ENCODE measurements around the gene IGSF21. TPM values are rescaled to one million over a fixed set of nuclear protein-coding genes. Genes with fewer than 3 reads are reported as not detected.

IGSF21 gene
- total RNA-seq, 2 experiments from 2014 or later, result not detected

DNA sequence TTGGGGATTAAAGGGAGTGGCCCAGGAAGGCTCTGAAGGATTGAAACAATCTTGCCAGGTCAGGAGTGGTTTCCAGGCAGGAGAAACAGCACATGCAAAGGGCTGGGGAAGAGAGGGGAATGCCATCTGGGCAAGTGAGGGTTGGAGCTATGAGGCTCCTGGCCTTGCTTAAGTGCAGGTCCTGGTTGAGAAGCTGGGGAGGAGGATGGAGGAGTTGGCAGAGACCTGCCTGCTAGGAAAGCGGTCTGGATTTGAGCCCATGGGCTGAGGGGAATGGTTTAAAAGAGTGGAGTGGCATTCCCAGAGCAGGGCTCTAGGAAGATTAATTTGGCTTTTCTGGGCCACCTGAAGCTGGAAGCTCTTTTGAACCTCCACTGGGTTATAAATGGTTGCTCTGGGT lies 9.2 kb downstream of the IGSF21 start:
- no peak overlapping the region for H3K27ac ChIP-seq (ENCODE audit: low read depth in 1 of 2, low read length in 2 of 2)
- peaks cover 0 to 10% of the 10 kb centered on the region in 2 experiments for H3K9me3 ChIP-seq (ENCODE audit: control insufficient read depth in 1 of 2, insufficient read depth in 1 of 2, low read length in 2 of 2)
- ChIA-PET CTCF (no interaction called here), POLR2A (no interaction called here)
- Mint-ChIP-seq H3K27me3 (peaks cover 90% of the 10 kb centered on the region), H3K4me1 (ENCODE audit: low read depth) (no peaks in the 10 kb centered on the region), H3K9me3 (no peaks in the 10 kb centered on the region), H3K36me3 (ENCODE audit: low read depth) (no peaks in the 10 kb centered on the region), H3K4me3 (no peak overlapping the region), H3K27ac (no peak overlapping the region)
- TF ChIP-seq, protein P1, sequence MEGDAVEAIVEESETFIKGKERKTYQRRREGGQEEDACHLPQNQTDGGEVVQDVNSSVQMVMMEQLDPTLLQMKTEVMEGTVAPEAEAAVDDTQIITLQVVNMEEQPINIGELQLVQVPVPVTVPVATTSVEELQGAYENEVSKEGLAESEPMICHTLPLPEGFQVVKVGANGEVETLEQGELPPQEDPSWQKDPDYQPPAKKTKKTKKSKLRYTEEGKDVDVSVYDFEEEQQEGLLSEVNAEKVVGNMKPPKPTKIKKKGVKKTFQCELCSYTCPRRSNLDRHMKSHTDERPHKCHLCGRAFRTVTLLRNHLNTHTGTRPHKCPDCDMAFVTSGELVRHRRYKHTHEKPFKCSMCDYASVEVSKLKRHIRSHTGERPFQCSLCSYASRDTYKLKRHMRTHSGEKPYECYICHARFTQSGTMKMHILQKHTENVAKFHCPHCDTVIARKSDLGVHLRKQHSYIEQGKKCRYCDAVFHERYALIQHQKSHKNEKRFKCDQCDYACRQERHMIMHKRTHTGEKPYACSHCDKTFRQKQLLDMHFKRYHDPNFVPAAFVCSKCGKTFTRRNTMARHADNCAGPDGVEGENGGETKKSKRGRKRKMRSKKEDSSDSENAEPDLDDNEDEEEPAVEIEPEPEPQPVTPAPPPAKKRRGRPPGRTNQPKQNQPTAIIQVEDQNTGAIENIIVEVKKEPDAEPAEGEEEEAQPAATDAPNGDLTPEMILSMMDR (IDR thresholded peaks at IDR 0.05), result no peak
- H3K4me1 ChIP-seq (ENCODE audit: insufficient read depth, low read length), result no peaks in the 10 kb centered on the region
- H3K27me3 ChIP-seq (ENCODE audit: control insufficient read depth in 1 of 2, insufficient read depth in 2 of 2, low read length in 2 of 2), result peaks cover 25 to 35% of the 10 kb centered on the region in 2 experiments
- no peak overlapping the region for H3K4me3 ChIP-seq (ENCODE audit: low read length)
- H3K36me3 ChIP-seq (ENCODE audit: insufficient read depth, low read length), result no peaks in the 10 kb centered on the region
- ATAC-seq (ENCODE audit: poor library complexity), result no peak
- DNase-seq, result no peak
- intact Hi-C loops (cut with DNase I, micrococcal nuclease), result no loop called here

DNA sequence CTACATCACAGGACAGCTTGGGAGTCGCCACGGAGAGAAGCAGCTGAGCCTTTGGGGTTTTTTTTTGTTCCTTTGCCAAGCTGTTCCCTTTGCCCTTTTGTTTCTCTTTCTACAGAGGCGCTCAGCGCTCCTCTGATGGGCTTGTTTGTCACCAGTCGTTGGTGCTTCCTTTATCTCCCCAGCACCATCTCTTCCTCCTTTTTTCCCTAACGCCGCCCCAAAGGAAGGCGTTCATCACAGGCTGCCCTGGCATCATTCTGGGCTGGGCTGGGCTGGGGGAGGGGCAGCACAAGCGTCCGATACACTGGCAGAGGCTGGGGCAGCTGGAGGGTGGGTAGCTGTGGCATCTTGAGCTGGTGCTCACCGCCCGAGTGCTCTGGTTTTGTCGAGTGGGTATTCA lies 10.5 kb downstream of the IGSF21 start:
- Histone ChIP-seq H3K4me1 (ENCODE audit: insufficient read depth, low read length) (no peaks in the 10 kb centered on the region), H3K27me3 (ENCODE audit: control insufficient read depth in 1 of 2, insufficient read depth in 2 of 2, low read length in 2 of 2) (peaks cover 14 to 29% of the 10 kb centered on the region in 2 experiments), H3K27ac (ENCODE audit: low read depth in 1 of 2, low read length in 2 of 2) (no peak overlapping the region), H3K36me3 (ENCODE audit: insufficient read depth, low read length) (no peaks in the 10 kb centered on the region), H3K4me3 (ENCODE audit: low read length) (no peak overlapping the region), H3K9me3 (ENCODE audit: control insufficient read depth in 1 of 2, insufficient read depth in 1 of 2, low read length in 2 of 2) (peaks cover 0 to 10% of the 10 kb centered on the region in 2 experiments)
- Mint-ChIP-seq H3K4me1 (ENCODE audit: low read depth) (no peaks in the 10 kb centered on the region), H3K27ac (no peak overlapping the region), H3K4me3 (no peak overlapping the region), H3K36me3 (ENCODE audit: low read depth) (no peaks in the 10 kb centered on the region), H3K27me3 (peaks cover 80% of the 10 kb centered on the region), H3K9me3 (no peaks in the 10 kb centered on the region)
- ChIA-PET CTCF (no interaction called here), POLR2A (no interaction called here)
- intact Hi-C loops (cut with DNase I, micrococcal nuclease), result no loop called here
- DNase-seq, result no peak
- ATAC-seq (ENCODE audit: poor library complexity), result no peak
- TF ChIP-seq, protein P1 (IDR thresholded peaks at IDR 0.05), result no peak

DNA sequence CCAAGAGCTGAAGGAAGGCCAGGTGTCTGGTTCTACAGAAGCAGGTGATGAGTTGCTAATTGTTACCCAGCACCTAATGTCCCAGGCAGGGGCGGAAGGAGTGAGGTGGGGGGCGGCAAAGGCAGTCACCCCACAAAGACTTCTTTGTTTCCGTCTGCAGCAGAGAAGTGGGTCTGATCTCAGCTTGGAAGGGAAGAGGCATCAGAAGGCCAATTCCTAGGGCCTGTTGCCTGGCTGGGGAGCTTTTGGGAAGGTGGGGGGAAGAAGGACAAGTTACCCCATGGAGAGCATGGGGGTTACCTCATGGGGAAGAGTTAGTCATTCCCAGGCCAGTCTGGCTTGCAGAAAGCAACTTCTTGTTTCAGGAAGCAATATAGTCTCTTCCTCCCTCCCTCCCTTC lies 10.9 kb downstream of the IGSF21 start:
- Histone ChIP-seq H3K9me3 (ENCODE audit: control insufficient read depth in 1 of 2, insufficient read depth in 1 of 2, low read length in 2 of 2) (peaks cover 0 to 10% of the 10 kb centered on the region in 2 experiments), H3K27me3 (ENCODE audit: control insufficient read depth in 1 of 2, insufficient read depth in 2 of 2, low read length in 2 of 2) (peaks cover 10 to 30% of the 10 kb centered on the region in 2 experiments), H3K36me3 (ENCODE audit: insufficient read depth, low read length) (no peaks in the 10 kb centered on the region), H3K4me3 (ENCODE audit: low read length) (no peak overlapping the region), H3K4me1 (ENCODE audit: insufficient read depth, low read length) (no peaks in the 10 kb centered on the region), H3K27ac (ENCODE audit: low read depth in 1 of 2, low read length in 2 of 2) (no peak overlapping the region)
- Mint-ChIP-seq H3K9me3 (no peaks in the 10 kb centered on the region), H3K36me3 (ENCODE audit: low read depth) (no peaks in the 10 kb centered on the region), H3K4me1 (ENCODE audit: low read depth) (no peaks in the 10 kb centered on the region), H3K27me3 (peaks cover 82% of the 10 kb centered on the region), H3K27ac (no peak overlapping the region), H3K4me3 (no peak overlapping the region)
- intact Hi-C loops (cut with DNase I, micrococcal nuclease), result no loop called here
- no peak for DNase-seq
- TF ChIP-seq, protein P1 (IDR thresholded peaks at IDR 0.05), result no peak
- ATAC-seq (ENCODE audit: poor library complexity), result no peak
- ChIA-PET CTCF (no interaction called here), POLR2A (no interaction called here)

All from CD4-positive, alpha-beta T cell (primary cell).